Glomerular endothelial cell (primary cell): ENCODE results near the gene ARFGEF2. TPM values are rescaled to one million over a fixed set of nuclear protein-coding genes. Genes with fewer than 3 reads are reported as not detected.
"Not testable (repeated sequence)": the region's sequence is repeated elsewhere in the genome, so short reads cannot be mapped to it uniquely, and the experiment has no call there.

Source experiments
- DNase-seq: peaks from one replicate; pipeline ENCODE4 v3.0.0-alpha.2; 2011; ENCODE audit warnings: low read depth, low spot score; ENCODE audit errors: extremely low read depth
- total RNA-seq: library from RNA; depleted of rRNA; stranded (reverse); fragments of >200 nt; gene quantifications from 2 replicates; pipeline ENCODE4 v1.2.3, GENCODE V29; 2015

Gene ARFGEF2
- total RNA-seq, 1 donor from 2014 or later = 31.9 TPM

DNA sequence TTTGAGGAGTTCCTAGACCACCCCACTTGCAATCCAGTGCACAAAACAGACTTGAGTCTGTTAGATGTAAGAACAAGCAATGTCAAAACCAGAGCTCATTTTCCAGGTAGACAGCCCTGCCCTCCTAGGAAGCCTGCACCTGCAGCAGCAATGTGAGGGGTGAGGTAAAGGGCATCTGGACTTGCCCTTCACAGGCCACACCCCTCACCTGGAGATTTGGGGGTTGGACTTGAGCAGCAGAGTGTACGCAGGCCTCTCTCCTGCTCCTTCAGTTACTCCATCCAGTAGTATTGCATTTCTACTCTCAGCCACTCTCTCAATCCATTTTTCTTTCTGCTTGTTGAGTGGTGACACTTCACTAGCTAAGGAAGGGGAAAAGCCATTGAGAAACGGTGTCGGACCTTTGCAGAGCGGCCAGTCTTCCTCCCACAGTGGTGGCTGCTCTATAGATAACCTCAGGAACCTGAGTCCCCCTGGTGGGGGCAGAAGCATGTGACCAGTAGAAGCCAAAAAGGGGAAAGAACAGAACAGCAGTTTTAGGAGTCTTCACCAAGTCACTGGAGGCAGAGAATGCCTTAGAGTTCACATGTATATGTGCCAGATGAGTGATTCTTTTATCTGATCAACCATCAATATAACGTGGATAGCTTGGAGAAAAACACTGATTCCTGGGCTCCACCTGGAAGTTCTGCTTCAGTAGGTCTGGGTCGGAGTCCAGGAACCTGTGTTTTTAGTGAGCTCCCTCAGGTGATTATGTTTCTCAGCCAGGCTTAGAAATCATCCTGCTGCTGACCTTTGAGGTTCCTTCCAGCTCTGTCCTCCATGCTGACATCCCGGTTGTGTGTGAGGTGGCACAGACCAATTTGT is 28.0 kb downstream of the ARFGEF2 start:
- no peak for DNase-seq

DNA sequence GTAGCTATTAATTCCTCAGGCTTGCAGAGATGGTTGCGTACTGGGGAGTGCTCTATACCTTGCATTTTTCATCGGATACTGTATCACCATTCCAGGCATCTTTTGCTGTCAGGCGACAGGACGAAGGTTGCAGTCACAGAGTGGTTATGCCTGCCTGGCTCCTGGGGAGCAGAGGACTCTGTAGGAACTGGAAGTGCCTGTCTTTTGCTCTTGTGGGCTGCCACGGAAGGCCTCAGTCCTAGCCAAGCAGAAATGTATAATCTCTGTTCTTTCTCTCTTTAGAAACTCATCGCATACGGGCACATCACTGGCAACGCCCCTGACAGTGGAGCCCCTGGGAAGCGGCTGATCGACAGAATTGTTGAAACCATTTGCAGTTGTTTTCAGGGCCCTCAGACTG is 29.5 kb downstream of the ARFGEF2 start:
- no peak for DNase-seq

DNA sequence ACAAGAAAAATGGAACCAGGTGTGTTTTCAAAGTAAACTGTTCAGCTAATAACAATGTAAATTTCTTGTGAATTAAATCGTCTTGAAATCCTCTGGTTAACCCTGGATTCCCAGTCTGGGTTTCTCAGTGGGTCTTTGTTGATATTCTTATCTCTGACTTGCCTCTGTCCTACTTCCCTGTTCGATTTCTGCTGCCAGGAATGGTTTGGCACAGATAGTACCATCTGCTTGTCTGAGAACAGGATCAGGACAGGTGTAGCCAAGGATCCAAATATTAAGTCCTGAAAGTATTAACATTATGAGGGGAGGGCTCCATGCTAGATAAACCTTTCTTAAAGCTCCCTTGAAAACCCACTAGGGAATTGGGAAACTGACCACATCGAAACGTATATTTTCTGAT is 30.1 kb downstream of the ARFGEF2 start:
- DNase-seq = no peak

DNA sequence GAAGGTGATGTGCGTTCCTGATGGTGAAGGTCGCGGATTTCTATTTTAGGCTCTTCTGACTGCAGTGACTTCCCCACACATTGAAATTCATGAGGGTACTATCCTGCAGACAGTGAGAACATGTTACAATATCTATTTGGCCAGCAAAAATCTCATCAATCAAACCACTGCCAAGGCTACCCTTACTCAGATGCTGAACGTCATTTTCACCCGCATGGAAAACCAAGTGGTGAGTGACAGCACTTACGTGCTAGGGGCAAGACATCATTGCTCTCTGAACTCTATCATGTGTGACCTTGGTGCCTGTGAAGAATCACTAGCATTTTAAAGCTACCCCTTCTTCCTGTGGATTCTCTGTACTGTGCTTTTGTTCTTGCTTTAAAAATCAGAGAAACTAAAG is 31.1 kb downstream of the ARFGEF2 start:
- no peak for DNase-seq

DNA sequence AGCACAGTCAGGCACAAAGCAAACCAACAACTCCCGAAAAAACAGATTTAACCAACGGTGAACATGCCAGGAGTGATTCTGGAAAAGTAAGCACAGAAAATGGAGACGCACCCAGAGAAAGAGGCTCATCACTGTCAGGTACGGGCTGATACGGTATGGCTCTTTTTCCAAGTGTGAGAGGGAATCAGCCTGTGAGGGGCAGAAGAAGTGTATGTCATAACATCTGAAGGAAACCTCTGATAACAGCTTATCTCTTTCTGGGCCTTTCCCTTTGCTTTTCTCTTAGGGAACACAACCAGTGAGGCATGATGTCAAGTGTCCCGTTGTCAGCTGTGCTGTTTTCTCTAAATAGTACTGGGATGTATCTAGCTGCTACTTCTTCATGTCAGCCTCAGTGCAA is 32.1 kb downstream of the ARFGEF2 start:
- no peak for DNase-seq

DNA sequence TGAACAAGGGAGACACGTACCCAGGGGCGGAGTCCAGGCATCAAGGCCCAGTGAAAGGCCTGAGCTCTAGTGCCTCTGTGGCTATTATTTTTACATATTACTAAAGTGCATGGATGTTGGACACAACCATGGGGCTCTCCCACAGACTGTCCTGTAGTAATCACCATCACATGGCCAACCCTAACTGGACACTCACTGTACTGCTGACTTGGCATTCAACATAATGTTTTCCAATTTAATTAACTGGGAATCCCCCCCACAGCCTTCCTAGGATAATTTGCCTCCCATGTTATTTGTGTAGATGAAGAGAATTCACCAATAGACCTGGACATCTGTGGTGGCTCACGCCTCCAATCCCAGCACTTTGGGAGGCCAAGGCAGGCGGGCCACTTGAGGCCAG is 34.5 kb downstream of the ARFGEF2 start:
- DNase-seq = no peak

DNA sequence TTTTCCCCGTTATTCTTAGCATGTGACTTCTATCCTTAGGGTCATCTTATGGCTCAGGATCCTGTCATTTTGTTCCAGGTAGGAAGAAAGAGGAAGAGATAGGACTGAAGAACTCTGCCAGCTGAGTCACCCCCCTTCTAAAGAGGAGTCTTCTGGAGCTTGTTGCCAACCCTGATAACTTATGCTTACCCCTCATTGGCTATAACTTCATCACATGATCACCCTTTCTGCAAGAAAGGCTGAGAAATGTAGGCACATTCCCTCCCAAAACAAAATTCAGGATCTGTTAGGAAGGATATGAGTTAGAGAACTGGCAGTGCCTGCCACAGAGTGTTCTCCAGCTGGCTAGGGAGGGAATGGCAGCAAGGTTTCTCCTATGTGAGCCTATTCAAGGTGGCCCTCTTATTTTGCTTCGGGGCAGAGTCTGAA is 35.6 kb downstream of the ARFGEF2 start:
- DNase-seq = no peak

DNA sequence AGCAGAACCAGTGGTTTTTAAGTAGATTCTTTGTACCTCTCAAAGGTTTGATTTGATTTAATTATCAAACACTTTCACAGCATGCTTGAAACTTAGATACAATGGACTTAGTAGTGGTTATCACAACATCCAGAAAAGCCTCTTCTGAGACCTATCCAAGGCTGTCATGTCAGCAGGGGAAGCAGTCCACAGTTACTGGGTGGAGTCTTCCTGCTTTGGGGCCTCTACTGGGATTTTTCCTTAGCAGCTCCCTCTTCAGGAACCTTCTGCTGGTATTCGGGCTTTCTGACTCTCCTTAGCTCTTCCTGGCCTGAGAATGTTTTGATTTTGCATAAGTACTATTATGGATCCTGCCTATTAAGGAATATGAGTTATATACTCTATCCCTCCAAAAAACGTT is 36.0 kb downstream of the ARFGEF2 start:
- DNase-seq = no peak

DNA sequence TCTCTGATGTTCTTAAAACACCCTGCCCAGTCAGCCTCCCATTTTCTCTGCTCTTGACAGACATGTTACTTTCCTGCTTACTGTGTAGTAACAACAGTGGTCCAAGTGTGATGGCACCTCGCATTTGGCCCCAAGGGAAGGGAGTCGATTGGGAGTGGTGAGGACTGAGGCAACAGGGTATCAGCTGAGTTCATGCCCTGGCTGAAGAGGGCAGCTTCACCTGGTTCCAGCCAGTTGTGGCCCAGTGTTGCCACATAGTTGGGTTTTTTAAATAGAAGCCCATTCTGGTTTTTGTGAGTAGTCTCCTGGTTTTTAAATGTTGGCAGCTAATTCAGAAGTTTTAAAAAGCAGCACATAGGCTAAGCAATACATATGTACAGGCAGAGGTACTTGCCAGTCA is 37.2 kb downstream of the ARFGEF2 start:
- no peak for DNase-seq

DNA sequence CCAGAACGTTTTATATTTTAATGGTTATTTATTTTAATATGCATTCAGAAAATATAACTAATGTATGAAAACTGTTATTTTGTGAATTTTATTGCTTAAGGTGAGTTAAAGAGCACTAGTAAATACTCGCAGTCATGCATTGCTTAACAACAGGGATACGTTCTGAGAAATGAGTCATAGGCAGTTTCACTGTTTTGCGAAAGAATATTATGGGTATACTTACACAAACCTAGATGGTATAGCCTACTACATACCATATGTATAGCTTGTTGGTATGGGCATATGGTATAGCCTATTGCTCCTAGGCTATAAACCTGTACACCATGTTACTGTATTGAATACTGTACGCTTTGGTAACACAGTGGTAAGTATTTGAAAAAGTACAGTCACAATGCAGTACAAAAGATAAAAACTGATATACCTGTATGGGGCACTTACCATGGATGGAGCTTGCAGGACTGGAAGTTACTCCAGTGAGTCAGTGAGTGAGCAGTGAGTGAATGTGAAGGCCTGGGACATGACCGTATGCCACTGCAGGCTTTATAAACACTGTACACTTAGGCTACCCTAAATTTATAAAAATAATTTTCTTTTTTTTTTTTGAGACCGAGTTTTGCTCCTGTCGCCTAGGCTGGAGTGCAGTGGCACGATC is 38.5 kb downstream of the ARFGEF2 start:
- DNase-seq = no peak

DNA sequence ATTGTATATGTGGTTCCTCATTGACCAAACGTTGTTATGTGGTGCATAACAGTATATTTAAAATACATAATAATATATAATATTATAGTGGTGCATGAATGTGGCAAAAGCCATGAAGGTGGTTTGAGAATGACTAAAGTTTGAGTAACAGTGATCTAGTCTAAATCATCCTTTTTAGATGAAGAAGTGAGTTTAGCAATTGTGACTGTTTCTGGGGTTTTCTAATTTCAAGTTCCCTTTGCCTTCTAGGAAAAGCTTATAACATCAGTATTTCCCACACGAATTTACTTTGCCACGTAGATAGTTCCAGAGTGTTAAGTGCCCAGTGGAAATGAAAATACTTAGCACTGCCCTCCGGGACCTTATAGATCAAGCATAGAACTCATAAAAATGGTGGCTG is 40.9 kb downstream of the ARFGEF2 start:
- DNase-seq = no peak

DNA sequence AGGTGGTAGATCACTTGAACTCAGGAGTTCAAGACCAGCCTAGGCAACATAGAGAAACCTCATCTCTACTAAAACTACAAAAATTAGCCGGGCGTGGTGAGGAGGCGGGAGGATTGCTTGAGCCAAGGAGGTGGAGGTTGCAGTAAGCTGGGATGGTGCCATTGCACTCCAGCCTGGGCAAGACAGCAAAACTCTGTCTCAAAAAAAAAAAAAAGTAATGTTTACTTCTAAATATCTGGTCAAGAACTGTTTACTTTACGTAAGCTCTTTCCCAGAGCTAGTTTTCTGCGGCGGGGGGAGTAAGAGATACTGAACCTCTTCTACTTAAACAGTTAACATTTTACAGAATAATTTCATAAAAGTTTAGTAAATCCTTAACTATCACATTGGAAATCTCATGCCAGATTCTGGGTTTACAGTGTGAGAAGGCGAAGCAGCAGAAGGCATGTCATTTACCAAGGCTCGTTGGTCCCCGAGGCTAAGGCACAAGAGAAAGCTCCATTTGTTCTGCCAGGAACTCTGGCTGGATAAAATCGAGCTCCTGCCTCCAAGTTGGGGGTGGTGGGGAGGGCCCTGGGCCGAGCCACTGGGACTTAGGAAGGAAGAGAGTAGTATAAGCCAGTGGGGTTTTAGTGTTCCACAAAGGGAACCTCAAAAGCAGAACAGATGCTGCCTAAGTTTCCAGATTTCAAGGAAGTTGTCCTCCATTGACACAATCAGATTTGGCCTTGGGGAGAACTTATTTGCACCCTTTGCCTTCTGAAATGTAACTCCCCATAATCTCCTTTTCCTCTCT is 41.7 kb downstream of the ARFGEF2 start:
- DNase-seq = no peak

DNA sequence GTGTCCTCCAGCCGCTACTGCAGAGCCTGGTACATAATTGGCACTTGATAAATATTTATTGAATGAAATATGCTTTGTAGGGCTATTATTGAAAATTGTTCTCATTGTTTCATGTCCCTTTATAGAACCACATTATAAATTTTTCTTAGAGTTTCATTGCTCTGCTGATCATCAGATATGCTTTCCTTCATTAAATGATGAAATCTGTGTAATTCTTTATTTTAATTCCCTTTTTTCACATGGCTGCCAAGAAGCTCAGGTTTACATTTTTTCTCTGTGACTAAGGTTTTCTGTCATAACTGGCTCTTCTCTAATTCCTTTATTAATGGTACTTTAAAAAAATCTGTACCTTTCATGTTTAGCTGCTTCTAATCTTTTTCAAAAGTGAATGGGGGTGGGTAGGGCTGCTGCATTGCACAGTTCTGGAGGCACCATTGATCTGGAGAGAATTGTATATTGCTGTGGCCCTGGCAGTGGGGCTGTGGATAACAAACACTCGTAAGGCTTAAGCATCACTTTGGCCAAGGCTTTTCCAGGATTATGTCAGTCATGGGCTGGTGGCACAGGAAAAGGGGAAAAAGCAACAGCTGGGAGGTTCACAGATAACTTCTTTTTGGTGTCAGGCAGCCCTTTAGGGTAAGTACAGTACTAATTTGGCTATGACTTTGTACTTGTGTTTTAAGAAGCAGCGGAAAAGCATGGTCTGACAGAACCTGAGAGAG is 43.8 kb downstream of the ARFGEF2 start:
- no peak for DNase-seq

DNA sequence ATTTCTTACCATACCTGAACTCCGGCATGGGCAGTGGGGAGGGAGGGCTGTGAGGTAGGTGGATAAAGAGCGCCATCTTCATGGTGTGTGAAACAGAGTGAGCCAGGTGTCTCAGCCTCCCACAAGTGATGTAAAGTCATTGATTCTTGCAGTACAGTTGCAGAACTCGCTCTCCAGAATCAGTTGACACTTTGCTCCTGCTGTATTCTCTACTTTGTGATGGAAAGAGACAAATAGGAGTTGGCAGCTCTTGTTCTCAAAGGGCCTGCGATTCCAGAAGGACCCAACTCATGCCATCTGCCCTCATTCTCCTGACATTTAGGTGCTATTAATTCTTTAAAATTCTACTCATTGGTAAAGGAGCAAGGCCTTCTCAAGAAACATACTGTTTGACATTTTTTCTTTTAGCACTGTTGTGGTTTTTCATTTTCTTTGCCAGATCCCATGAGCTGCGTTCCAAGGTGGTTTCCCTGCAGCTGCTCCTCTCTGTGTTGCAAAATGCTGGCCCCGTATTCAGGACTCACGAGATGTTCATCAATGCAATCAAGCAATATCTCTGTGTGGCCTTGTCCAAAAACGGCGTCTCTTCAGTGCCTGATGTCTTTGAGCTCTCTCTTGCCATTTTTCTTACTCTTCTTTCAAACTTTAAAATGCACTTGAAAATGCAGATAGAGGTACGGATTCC is 49.3 kb downstream of the ARFGEF2 start:
- DNase-seq = no peak

DNA sequence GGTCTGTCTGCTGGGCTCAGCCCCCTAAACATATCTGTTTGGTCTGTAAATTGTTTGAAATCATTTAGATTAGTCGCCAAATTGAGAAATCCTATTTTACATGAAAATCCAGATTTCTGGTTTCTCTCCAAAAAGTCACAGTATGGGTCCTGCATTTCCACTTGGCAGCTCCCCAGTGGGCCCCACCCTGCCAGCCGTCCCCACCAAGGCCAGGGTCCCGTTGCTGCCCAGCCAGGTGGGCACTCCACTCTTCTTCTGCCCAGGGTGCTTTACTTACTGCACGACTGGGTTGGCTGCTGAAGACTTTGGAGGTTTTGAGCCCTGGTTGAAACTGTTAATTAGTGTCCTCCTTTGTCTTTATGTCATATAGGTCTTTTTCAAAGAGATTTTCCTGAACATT is 50.4 kb downstream of the ARFGEF2 start:
- DNase-seq = no peak

DNA sequence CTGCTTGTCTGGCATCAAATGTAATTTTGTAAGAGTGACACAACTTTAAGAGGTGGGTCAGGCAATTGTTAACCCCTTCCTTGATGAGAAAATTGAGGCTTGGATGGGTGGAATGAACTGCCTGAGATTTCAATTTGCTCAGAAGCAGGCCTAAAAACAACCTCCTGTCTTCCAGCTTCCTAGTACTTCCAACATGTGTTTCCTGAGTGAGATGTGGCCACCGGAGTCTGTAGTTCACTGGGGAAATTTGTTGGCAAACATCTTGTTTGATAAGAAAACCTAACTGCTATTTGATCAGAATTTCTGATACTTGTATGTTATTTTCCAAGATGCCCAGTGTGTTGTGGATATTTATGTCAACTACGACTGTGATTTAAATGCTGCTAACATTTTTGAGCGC is 51.3 kb downstream of the ARFGEF2 start:
- DNase-seq = no peak

DNA sequence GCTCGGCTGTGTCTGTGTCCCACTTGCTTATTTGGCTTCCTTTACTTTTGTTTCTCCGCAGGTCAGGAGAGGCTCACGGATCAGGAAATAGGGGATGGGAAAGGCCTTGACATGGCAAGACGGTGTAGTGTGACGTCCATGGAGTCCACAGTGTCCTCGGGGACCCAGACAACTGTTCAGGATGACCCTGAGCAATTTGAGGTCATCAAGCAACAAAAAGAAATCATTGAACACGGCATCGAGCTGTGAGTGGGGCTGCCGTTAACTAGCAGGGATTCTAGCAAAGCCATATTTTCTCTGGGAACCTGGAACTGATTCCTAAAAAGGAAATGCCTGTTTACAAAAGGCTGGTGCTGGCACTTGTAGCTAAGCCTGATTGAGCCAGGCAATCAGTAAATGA is 54.4 kb downstream of the ARFGEF2 start:
- no peak for DNase-seq

DNA sequence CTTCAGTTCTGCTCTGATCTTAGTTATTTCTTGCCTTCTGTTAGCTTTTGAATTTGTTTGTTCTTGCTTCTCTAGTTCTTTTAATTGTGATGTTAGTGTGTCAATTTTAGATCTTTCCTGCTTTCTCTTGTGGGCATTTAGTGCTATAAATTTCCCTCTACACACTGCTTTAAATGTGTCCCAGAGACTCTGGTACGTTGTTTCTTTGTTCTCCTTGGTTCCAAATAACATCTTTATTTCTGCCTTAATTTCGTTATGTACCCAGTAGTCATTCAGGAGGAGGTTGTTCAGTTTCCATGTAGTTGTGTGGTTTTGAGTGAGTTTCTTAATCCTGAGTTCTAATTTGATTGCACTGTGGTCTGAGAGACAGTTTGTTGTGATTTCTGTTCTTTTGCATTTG is 58.5 kb downstream of the ARFGEF2 start:
- not testable (repeated sequence) for DNase-seq

DNA sequence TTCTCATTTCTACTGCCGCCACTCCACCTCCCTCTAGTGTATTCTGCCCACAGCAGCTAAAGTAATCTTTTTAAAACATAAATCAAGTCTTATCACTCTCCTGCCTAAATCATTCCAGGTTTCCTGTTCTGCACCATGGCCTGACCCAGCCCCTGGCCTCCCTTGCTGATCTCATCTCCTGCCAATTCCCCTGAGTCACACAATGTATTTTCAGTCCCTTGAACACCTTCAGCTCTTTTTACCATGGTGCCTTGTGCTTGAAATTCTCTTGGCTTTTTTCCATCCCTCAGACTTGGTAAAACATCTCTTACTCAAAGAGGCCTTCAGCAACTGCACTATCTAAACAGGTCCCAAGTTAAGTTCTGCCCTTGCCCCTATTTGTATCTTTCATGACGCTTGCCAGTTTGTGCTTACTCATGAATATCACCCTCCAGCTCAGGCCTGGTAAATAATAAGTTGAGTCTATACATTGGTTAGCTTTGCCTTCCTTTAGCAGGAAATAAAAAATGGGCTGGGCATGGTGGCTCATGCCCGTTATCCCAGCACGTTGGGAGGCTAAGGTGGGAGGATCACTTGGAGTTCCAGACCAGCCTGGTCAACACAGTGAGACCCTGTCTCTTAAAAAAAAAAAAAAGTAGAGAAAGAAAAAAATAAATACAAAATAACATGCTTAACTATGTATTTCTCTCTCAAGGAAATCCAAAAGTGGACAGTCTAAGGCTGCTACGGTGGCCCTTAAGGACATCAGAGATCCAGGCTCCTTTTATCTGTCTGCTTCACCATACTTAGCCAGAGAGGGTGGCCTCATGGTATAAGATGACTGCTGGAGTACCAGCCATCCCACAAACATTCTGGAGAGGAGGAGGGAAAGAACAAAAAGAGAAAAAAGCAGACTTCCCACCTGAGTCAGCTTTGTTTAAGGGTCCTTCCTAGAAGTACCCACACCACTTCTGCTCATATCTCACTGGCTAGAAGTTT is 62.2 kb downstream of the ARFGEF2 start:
- DNase-seq = peak; percentile 96
